Measurements from ENCODE around the gene EPC2.

The EPC2 gene

GRCh38 chr2:148816176-148816575 lies 171.6 kb downstream of the EPC2 start:
- TF ChIP-seq JUND (IDR thresholded peaks at IDR 0.05; ENCODE audit: low read depth) = no peak
- in situ Hi-C loops (cut with HindIII; ENCODE audit: low pct_unique_long_range_greater_than_20kb, low sequenced_read_pairs) = no loop called here
- DNase-seq (ENCODE audit: low read depth in 1 of 2, low spot score in 1 of 2) = no peak

DNA sequence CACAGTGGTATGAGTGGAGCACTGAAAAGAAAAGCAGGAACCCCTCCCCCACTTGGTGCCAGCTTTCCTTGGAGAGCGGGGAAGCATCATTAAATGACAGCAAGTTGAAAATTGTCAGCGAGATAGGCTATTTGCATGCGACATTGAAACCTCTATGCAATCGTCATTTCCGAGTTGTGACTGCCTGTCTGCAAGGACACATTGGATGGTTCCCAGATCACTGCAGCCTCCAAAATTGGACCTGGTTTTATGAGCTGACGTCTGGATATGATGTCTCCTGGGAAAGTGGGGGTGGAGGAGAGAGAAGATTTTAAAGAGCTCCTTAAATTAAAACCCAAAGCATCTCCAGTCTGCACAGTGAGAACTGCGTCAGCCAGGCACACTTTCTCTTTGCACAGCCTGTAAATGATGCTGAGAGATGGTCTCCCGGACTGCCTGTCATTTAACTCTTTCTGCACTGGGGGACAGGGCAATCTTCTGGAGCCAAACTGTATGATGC lies 172.7 kb downstream of the EPC2 start:
- in situ Hi-C loops (cut with HindIII; ENCODE audit: low pct_unique_long_range_greater_than_20kb, low sequenced_read_pairs) = no loop called here
- TF ChIP-seq JUND (IDR thresholded peaks at IDR 0.05; ENCODE audit: low read depth) = no peak
- no peak for DNase-seq (ENCODE audit: low read depth in 1 of 2, low spot score in 1 of 2)

GRCh38 chr2:148819019-148819585 lies 174.6 kb downstream of the EPC2 start:
- TF ChIP-seq JUND (IDR thresholded peaks at IDR 0.05; ENCODE audit: low read depth) = no peak
- no peak for DNase-seq (ENCODE audit: low read depth in 1 of 2, low spot score in 1 of 2)
- in situ Hi-C loops (cut with HindIII; ENCODE audit: low pct_unique_long_range_greater_than_20kb, low sequenced_read_pairs) = no loop called here

DNA sequence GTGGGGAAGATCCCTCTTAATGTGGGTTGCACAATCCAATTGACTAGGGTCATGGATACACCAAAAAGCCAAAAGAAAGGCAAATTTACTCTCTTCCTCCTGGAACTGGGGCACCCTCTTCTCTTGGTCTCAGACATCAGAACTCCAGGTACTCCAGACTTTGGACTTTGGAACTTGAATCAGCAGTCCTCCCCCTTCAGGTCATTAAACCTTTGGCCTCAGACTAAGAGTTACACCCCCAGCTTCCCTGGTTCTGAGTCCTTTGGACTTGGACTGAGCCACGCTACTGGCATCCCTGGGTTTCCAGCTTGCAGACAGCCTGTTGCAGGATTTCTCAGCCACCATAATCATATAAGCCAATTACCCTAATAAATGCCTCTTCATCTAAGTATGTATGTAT lies 179.6 kb downstream of the EPC2 start:
- in situ Hi-C loops (cut with HindIII; ENCODE audit: low pct_unique_long_range_greater_than_20kb, low sequenced_read_pairs) = no loop called here
- TF ChIP-seq JUND (IDR thresholded peaks at IDR 0.05; ENCODE audit: low read depth) = no peak
- no peak for DNase-seq (ENCODE audit: low read depth in 1 of 2, low spot score in 1 of 2)

- no peak for TF ChIP-seq JUND (IDR thresholded peaks at IDR 0.05; ENCODE audit: low read depth)
- in situ Hi-C loops (cut with HindIII; ENCODE audit: low pct_unique_long_range_greater_than_20kb, low sequenced_read_pairs) = no loop called here
- no peak for DNase-seq (ENCODE audit: low read depth in 1 of 2, low spot score in 1 of 2)
Observed at GRCh38 chr2:148826791-148827190, 182.2 kb downstream of the EPC2 start.

DNA sequence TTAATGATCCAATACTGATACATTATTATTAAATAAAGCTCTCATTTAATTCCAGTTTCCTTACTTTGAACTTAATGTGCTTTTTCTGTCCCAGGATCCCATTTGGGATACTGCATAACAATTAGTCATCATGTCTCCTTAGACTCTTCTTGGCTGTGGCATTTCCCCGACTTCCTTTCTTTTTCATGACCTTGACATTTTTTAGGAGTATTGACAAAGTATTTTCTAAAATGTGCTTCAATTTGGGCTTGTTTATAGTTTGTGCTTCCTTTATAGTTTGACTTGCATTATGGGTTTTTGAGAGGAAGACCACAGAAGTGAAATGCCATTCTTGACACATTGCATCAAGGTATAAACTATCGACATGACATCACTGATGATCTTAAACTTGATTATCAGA lies 184.4 kb downstream of the EPC2 start:
- in situ Hi-C loops (cut with HindIII; ENCODE audit: low pct_unique_long_range_greater_than_20kb, low sequenced_read_pairs) = no loop called here
- no peak for TF ChIP-seq JUND (IDR thresholded peaks at IDR 0.05; ENCODE audit: low read depth)
- no peak for DNase-seq (ENCODE audit: low read depth in 1 of 2, low spot score in 1 of 2)

DNA sequence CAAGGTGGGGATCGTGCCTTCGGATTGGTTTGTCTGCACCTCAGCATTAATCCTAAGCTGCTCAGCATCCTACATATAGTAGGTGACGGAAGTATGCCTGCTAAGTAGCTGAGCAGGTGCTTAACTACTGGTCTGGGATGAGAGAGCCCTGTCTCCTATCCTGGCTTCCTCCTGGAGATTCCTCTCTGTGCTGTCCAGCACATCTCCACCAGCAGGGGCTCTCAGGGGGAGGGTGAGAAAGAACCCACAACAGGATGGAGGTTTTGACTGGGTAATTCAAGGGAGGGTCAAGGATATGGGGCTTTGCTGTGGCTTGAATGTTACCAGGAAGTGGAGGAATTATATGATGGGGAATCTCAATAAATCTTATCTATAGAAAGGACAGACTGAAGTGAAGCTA lies 185.1 kb downstream of the EPC2 start:
- TF ChIP-seq JUND (IDR thresholded peaks at IDR 0.05; ENCODE audit: low read depth) = no peak
- in situ Hi-C loops (cut with HindIII; ENCODE audit: low pct_unique_long_range_greater_than_20kb, low sequenced_read_pairs) = no loop called here
- peak in 1 of 2 experiments; percentile 3 for DNase-seq (ENCODE audit: low read depth in 1 of 2, low spot score in 1 of 2)

- no peak for TF ChIP-seq JUND (IDR thresholded peaks at IDR 0.05; ENCODE audit: low read depth)
- in situ Hi-C loops (cut with HindIII; ENCODE audit: low pct_unique_long_range_greater_than_20kb, low sequenced_read_pairs) = no loop called here
- no peak for DNase-seq (ENCODE audit: low read depth in 1 of 2, low spot score in 1 of 2)
Observed at GRCh38 chr2:148832637-148833036, 188.1 kb downstream of the EPC2 start.

Measured in T47D (cell line).